HG03196 (cell line): ENCODE measurements around the gene GNG8.

Experiments
- ATAC-seq: cut with Tn5 transposase; IDR thresholded peaks from one replicate; pipeline ENCODE4 v1.9.1; 2021; ENCODE audit not compliant: unreplicated experiment

Gene GNG8

DNA sequence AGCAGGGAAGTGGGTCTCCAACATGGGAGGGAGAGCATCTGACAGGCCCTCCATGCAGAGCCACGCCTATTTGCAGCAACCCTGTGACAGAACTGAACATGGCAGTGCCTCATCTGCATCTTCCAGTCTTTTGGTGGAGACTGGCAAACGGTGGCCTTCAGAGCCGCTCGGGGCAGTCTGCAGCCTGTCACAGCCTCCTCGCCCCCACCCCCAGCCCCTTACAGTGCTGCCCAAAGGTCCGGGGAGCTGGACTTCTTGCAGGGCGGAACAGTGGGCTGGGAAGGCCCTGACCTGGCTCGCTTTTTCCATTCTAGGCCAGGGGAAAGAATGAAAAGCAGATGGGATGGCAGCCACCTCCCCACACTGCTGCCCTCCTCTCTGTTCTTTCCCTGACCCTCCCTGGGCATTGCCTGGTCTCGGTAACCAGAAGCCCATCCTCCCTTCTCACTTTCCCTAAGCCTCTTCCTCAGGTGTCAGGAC is 32.2 kb downstream of the GNG8 start:
- ATAC-seq, result no peak

DNA sequence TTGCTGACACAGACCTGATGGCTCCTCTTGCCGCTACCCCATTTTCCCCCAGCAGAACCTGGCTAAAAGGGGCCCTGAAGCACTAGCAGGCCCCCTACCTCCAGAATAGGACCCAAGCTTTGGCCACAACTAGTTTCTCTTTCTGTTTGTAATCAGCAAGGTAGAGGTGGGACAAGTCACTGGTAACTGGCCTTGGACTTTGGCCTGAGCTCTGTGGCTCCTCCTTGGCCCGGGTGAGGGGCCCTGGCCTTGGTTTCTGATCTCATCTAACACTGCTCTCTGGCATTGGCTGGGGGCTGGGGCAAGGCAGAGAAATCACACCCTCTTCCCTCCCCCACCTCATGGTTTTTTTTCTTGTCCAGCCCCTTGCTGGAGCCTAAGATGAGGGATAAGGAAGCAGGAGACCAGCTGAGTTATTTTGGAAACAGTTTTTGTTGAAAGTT is 32.8 kb downstream of the GNG8 start:
- ATAC-seq, result no peak

DNA sequence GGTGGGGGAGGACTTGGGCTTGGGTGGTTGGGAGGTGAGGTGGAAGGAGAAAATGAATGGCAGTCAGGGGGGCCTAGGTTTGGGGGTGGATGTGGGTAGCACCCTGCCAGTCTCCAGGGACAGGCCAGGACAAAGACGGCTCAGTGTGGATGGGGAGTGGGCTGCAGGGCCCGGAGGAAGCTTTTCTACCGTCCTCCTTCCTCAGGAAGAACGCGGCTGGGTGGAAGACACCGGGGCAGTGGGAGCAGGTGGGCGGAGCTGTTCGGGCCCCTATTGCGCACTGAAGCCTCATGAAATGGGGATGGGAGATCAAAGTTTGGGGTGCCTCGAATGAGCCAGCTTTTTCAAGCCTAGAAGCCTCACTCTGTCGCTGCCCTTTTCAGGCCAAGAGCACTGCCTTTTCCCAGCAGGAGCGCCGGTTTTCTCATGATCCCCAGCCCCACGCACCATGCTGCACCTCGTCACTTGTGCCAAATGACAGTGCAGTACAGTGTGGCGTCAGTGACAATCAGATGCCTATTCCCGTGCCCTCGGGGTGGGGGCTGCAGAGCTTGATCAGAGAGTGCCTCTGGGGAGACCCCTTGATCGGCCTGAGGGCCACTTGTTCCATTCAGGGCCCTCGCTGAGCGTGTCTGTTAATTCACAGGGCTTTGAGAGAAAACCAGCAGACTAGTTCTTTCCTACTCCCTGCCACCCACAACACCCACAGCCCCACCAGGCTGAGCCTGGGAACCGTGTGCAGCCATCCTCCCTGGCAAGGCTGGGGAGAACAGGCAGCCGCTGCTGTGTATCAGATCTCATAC is 33.4 kb downstream of the GNG8 start:
- no peak for ATAC-seq

DNA sequence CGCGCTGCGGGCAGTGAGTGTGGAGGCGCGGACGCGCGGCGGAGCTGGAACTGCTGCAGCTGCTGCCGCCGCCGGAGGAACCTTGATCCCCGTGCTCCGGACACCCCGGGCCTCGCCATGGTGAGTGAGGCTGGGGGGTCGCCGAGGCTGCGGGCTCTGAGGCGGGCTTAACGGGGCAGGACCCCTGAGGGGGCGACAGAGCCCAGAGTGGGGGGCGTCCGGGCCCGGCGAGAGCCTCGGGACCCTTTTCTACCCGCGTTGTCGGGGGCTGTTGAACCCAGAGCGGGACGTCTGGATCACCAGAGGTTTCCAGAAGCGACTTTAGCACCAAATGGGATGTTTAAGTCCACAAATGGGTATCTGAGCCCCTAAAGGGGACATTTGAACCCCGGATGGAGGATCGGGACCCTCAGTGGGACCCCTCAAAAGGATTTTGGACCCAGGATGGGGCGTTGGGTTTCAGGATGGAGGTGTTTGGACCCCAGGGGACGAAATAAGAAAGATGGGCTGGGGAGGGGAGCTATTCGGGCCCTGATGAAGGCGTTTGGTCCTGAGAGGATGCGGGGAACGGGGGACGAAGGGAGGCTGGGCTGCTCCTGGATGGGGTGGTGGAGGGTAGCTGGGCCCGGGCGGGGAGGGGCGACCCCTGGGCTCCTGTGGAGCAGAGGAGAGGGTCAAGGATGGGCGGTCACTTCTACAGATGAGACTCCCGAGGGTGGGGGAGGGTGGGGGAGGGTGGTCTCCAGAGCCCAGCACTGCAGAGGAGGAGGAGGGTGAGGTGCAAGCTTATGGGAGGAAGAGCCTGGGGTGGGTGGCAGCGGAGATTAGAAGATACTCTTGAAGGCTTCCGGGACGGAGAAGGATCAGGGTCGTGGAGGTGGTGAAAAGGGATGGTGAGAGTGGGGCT is 34.4 kb downstream of the GNG8 start, which contains the start of gene CALM3:
Gene CALM3, plus strand, starts transcription at position 13 of the 907 bp plus-strand sequence. Its CDS starts 105 bp downstream, at position 118.
- no peak for ATAC-seq

DNA sequence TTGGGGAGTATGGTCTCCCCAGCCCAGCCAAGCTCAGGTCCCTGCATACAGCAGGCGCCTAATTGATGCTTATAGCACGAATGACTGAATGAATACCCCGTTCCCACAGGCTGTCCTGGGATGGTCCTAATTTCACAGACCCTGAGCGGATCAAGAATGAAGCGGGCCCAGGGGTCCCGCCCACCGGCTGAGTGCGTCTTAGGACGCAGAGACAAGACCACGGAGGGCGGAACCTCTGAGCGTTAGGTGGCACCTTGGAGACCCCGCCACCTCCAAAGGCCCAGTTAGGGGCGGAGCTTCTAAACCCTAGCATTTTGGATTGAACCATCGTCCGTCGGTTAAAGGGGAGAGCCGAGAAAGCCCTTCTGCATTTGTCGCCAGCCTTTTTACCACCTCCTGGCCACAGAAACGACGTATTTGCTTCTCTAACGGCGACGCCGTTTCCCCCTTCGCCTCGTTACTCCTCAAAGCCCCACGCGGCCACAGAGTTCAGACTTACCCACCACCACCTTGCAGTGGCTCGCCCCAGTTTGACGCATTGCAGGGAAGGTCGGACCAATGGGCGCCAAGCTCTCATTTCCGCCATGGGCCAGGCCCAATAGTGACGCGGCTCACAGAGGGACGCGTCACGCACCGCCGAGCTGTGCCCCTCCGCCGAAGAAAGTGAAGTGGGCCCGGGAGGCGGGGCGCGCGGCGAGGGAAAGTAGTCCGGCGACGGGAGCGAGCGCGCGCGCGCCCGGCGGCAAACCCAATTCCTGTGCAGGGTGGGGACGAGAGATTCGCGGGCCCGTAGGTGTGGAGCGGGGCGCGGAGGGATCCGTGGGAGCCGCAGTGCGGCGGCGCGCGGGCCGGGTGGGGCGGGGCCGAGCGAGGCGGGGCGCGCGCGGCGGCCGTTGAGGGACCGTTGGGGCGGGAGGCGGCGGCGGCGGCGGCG is 35.4 kb downstream of the GNG8 start:
- ATAC-seq, result peak; percentile 73

DNA sequence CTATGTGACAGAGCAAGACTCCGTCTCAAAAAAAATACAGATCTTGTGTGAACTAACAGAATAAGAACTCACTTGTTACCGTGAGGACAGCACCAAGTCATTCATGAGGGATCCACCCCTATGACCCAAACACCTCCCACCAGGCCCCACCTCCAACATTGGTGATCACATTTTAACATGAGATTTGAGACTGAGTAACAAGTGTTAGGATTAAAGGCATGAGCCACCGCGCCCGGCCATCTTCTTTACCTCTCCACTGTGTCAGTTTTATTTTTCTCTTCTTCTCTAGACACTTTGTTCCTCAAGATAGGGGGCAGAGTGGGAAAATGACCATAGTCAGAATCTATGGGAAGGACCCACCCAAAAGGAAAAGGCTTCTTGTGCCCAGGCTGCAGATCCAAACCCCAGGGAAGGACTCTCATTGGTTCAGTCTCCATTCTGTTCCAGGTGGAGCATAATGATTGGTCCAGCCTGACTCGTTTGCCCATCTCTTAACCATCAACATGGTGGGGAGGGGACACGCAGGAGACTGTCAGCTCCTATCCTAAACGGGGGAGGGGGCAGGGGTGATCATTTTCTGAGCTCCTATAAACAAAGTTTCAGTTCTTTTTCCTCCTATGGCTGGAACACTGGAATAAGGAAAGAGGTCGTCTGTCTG is 36.2 kb downstream of the GNG8 start:
- no peak for ATAC-seq

DNA sequence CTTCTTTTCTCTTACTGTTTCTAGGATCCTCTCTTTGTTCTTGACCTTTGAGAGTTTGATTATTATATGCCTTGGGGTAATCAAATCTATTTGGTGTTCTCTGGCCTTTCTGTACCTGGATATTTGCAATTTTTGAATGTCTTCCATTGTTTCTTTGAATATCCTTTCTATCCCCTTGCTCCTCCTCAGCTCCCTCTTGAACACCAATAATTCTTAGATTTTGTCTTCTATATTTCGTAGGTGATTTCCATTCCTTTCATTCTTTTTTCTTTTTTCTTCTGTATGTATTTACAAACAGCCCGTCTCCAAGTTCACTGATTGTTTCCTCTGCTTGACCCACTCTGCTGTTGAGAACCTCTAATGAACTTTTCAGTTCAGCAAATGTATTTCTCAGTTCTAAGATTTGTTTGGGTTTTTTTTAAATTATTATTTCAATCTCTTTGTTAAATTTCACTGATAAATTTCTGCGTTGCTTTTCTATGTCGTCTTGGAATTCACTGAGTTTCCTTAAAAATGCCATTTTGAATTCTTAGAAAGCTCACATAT is 37.6 kb downstream of the GNG8 start:
- ATAC-seq, result no peak

DNA sequence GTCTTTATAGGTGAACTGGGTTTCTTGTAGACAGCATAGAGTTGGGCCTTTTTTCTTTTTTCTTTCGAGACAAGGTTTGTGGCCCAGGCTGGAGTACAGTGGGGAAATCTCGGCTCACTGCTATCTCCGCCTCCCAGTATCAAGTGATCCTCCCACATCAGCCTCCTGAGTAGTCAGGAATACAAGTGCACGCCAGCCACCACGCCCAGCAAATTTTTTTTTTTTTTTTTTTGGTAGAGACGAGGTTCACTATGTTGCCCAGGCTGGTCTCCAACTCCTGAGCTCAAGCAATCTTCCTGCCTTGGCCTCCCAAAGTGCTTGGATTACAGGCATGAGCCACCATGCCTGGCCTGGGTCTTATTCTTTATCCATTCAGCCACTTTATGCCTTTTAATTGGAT is 40.0 kb downstream of the GNG8 start:
- no peak for ATAC-seq

DNA sequence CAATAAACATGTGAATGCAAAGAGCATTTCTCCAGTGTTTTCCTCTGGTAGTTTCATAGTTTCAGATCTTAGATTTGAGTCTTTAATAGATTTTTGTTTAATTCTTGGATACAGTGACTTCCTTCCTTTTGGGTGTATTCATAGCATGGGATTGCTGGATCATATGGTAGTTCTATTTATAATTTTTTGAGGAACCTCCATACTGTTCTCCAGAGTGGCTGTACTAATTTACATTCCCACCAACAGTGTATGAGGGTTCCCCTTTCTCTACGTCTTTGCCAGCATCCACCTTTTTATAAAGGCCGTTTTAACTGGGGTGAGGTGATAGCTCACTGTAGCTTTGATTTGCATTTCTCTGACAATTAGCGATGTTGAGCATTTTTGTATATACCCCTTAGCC is 44.1 kb downstream of the GNG8 start:
- no peak for ATAC-seq

DNA sequence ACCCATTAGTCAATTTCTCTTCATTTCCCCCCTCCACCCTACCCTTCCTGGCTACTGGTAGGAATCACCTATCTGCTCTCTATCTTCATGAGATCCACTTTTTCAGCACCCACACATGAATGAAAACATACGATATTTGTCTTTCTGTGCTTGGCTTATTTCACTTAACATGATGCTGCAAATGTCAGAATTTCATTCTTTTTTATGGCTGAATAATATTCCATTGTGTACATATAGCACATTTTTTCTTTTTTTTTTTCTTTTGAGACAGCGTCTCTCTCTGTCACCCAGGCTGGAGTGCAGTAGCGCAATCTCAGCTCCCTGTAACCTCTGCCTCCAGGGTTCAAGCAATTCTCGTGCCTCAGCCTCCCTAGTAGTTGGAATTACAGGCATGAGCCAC is 44.7 kb downstream of the GNG8 start:
- no peak for ATAC-seq

DNA sequence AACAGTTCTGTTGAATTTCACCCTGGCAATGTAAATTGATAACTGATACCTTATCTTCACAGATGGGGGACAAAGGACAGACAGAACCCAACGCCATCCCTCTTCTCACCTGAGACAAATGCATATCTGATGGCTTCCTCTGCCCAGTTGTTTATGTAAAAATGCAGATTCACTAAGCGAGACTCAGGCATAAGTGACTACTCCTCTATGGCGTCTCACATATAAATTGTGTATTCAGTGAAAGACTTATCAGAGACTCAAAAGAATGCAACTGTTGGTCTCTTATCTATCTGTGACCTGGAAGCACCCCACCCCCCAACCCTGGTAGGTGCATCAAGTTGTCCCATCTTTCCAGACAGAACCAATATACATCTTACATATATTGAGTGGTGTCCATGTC is 48.1 kb downstream of the GNG8 start:
- ATAC-seq, result no peak

DNA sequence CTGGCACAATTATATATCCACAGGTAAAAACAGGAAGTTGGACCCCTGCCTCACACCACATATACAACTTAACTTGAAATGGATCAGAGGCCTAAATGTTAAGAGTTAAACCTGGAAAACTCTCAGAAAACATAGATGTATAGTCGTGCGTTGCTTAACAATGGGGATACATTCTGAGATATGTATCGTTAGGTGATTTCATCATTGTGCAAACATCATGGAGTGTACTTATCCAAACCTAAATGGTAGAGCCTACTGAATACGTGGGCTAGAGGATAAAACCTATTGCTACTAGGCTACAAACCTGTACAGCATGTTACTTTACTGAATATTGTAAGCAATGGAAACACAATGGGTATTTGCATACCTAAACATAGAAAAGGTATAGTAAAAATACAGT is 49.7 kb downstream of the GNG8 start:
- ATAC-seq, result no peak

DNA sequence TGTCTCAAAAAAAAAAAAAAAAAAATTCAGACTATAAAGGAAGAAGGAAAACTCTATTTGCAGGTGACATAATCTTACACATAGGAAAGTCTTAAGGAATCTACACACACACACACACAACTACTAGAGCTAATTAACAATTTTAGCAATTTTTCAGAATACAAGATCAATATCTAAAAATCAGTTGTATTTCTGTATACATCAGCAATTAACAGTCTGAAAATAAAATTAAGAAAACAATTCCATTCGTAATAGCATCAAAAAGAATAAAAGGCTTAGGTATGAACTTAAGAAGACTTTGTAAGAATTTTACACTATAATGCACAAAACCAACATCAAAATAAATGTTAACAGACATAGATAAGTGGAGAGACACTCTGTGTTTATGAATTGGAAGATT is 50.5 kb downstream of the GNG8 start:
- ATAC-seq, result no peak
